Omental fat pad (tissue), 4 donors: ENCODE measurements around the gene TEX14. TPM values are rescaled to one million over a fixed set of nuclear protein-coding genes. Genes with fewer than 3 reads are reported as not detected.
A peak's percentile ranks its signal among the peaks of the same experiment; 100 is the strongest.

Experiments used
- ATAC-seq: fragments of 150-250 bp; one replicate; pipeline ENCODE4 v1.9.1; 2016; ENCODE audit warnings: mild to moderate bottlenecking, moderate library complexity; ENCODE audit not compliant: low FRiP score
- DNase-seq: peaks from one replicate; pipeline ENCODE4 v3.0.0-alpha.2; 2019; ENCODE audit warnings: low spot score
- total RNA-seq, 4 donors: library from RNA; depleted of rRNA; stranded (reverse); fragments of >200 nt; gene quantifications; one replicate each; pipeline ENCODE4 v1.1.0, GENCODE V29; 2016
- TF ChIP-seq, protein P1 (sequence below), 3 donors: fragments of 450-650 bp; IDR thresholded peaks; one replicate each; pipeline ENCODE4 v1.5.1; 2016 to 2017; ENCODE audit warnings: antibody characterized with exemption in 3 of 3, mild to moderate bottlenecking in 3 of 3, moderate library complexity in 2 of 3

Gene TEX14
- total RNA-seq, 4 donors from 2014 or later: 0.19 to 1.3 (median 0.39) TPM

DNA sequence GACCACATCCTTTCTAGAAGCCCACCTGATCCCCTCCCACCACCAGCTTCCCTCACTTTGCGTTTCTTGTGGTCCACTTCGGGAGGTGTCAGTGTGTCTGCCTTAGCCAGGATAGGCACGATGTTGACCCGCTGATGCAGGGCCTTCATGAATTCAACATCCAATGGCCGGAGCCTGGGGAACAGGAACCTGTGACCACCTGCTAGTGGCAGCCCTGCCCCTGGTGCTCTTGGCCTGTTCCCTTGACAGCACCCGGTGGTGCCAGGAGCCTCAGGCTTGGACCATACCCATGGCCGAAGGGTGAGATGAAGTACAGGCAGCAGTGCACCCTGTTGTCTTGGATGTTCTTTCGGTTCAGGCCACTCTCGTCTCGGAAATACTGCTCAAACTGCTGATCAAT, 170.2 kb downstream of the TEX14 start:
- TF ChIP-seq, protein P1, sequence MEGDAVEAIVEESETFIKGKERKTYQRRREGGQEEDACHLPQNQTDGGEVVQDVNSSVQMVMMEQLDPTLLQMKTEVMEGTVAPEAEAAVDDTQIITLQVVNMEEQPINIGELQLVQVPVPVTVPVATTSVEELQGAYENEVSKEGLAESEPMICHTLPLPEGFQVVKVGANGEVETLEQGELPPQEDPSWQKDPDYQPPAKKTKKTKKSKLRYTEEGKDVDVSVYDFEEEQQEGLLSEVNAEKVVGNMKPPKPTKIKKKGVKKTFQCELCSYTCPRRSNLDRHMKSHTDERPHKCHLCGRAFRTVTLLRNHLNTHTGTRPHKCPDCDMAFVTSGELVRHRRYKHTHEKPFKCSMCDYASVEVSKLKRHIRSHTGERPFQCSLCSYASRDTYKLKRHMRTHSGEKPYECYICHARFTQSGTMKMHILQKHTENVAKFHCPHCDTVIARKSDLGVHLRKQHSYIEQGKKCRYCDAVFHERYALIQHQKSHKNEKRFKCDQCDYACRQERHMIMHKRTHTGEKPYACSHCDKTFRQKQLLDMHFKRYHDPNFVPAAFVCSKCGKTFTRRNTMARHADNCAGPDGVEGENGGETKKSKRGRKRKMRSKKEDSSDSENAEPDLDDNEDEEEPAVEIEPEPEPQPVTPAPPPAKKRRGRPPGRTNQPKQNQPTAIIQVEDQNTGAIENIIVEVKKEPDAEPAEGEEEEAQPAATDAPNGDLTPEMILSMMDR (IDR thresholded peaks at IDR 0.05): no peak
- ATAC-seq (no peak), DNase-seq (no peak)

DNA sequence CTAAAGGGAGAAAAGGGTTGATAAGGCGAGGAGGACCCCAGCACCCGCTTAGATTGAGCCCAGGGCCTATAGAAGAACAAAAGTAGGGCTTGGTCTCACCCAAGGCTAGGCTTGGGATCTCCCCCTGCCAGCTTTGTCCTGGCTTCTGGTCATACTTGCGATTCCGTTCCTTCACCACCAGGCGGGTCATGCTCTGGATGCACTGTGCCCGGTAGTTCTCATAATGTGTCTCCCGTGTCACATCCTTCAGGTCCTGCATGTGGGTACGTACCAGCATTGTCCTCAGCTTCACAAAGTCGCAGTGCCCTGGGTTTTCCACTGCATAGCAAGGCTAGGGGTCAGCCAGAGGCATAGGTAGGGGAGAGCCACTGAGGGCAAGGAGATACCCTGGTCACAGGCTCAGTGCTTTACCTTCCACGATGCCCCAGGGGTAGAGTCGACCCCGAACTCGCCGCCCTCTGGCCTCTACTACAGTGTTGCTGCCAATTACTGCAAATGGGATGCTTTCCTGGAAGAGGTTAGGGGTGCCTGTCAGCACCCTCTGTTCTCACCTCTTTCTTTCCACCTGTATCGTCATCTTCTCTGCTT, 170.9 kb downstream of the TEX14 start:
- TF ChIP-seq, protein P1 (IDR thresholded peaks at IDR 0.05): no peak
- DNase-seq (no peak), ATAC-seq (no peak)

DNA sequence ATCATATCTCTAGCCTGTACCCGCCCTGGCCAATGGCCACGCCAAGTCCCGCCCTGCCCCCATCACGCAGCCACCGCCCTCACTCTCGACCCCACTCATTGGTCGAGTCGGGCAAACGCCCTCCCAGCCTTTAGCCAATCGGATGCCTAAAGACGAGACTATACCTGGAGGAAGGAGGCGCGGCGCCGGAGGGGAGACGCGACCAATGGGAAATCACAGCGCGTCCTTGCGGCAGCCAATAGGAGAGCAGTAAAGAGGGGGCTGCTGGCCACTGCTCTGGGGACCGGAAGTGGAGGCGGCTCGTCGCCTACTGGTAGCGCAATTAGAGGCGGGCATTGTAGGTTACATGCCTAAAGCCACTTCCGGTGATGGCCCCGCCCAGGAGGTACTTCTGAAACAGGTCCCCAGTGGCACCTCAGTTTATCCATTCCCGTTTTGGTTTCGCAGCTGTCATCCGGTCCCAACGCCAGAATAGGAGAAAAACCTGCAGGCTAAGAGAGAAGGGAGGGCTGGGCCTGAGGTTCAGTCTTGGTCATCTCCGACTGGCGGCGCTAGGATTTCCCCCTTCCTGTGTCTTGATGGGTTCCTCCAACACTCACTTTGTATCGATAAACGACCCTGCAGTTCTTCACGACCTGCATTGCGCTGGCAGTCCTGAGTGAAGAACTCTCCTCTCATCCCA, 173.8 kb downstream of the TEX14 start:
- ATAC-seq: peak; percentile 93
- DNase-seq: peak; percentile 95
- TF ChIP-seq, protein P1 (IDR thresholded peaks at IDR 0.05): no peak

DNA sequence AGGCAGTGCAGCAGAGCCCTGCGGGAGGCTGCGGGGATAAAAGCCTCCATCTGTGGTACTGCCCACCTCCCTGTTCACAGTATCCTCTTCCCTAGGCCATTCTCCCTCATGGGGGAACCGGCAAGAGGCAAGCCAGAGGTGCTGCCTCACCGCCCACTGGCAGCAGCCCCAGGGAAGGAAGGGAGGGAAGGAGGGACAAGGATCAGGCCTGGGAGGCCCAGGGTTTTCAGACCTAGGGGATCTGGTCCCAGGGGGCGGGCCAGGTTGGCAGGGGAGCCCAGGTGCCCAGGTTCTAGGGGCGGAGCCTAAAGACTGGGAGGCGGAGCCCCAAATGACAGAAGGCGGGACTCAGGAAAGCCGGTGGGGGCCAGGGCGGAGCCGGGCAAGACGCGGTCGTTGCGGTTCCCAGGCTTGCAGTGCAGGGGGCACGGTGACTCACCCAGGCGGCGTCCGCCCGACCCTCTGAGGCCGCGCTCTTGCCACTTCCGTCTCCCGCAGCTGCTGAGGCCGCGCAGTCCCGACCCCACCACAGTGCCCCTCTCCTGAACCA, 174.4 kb downstream of the TEX14 start:
- TF ChIP-seq, protein P1 (IDR thresholded peaks at IDR 0.05): no peak
- DNase-seq (no peak), ATAC-seq (no peak)

DNA sequence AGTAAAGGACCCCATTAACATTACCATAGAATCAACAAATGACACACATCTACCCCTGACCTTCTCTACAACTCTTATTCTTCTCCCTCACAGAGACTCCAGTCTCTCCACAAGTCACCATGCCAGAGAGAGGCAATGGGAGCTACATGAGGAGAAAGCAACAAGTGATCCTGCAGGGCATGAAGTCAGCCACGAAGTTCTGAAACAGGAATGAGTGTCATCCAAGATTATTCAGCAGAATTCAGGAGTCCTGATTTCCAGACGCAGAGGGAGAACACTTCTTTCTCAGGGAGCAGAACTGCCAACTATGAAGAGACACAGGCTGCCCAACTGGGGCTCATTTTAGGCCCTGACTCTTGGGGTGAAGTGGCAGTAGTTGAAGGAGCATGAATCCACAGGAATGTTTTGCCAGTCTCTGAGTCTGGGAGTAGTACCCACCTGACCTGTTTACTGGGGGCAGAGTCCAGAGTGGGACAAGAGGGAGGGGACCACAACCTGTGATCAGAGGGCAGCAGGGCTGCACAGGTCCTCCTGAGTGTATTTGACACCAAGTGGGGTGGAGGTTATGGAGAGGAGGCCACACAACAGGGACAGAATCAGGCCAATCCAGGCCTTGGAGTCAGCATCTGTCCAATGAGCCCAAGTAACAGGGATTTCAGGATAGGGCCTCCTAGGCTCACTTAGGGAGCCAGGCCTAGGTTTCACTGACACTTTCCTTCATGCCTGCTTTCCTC, 175.0 kb downstream of the TEX14 start:
- ATAC-seq (no peak), DNase-seq (no peak)
- TF ChIP-seq, protein P1 (IDR thresholded peaks at IDR 0.05): no peak

DNA sequence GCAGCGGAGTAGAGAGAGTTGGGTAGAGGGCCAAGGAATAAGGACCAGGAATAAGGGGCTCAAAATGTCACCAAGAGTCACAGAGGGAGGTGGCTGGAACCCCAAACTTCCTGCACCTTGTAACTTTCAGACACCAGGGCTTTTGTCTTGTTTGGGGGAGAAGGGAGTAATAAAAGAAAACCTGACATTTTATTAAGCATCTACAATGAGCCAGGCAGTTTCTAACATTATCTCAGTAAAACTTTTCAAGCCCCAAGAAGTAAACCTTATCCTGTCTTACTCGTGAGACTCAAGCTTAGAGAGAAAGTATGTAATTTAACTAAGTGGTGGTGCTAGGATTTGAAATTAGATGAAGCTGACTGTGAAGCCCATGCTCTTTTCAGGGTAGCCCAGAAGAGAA, 176.6 kb downstream of the TEX14 start:
- no peak for ATAC-seq
- no peak for DNase-seq
- TF ChIP-seq, protein P1 (IDR thresholded peaks at IDR 0.05): no peak
